Metanephros (tissue), 1 donor: ENCODE measurements around the gene OR4S1. TPM values are rescaled to one million over a fixed set of nuclear protein-coding genes. Genes with fewer than 3 reads are reported as not detected.

ENCODE experiments used
- total RNA-seq: library from RNA; depleted of rRNA; stranded (reverse); fragments of >200 nt; gene quantifications from one replicate; pipeline ENCODE4 v1.2.3, GENCODE V29; 2014

The OR4S1 gene, protein sequence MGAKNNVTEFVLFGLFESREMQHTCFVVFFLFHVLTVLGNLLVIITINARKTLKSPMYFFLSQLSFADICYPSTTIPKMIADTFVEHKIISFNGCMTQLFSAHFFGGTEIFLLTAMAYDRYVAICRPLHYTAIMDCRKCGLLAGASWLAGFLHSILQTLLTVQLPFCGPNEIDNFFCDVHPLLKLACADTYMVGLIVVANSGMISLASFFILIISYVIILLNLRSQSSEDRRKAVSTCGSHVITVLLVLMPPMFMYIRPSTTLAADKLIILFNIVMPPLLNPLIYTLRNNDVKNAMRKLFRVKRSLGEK
- total RNA-seq = not detected

DNA sequence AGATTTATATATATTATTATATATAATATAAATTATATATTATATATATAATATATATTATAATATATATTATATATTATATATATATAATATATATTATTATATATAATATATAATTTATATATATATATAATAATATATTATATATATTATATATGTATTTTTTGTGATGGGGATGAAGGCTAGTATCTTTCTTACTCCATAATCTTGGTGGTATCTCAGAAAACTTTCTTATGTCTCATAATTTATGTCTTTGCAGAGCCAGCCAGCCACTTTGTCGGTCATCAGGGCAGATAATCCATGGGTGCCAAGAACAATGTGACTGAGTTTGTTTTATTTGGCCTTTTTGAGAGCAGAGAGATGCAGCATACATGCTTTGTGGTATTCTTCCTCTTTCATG is at the start of gene OR4S1:
OR4S1 (plus strand) TSS at position 301 of the 400 bp plus-strand sequence; CDS start at position 301, 0 bp downstream.

DNA sequence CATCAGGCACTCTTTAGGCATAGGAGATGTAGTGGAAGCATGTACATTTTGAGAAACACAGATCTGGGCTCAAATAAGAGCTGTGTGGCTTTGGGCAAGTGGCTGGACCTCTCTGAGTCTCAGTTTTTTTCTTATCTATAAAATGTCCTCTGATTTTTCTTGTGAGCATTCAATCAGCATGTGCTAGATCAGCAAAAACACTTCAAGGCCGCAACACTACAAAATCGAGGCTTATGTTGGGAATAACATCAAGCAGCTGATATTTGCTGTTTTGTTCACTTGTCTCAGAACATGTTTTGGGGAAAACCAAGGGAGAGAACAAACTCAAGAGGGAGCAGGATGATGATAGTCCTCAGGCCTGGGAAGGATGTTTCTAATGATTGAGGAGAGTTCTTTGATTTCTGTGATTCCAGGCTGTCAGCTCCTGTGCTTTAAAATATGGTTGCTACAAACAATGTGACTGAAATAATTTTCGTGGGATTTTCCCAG is 42.6 kb upstream of the OR4S1 start, which contains the start of gene OR4X1:
OR4X1 (plus strand) TSS at position 439 of the 489 bp plus-strand sequence; CDS start at position 439, 0 bp downstream.

DNA sequence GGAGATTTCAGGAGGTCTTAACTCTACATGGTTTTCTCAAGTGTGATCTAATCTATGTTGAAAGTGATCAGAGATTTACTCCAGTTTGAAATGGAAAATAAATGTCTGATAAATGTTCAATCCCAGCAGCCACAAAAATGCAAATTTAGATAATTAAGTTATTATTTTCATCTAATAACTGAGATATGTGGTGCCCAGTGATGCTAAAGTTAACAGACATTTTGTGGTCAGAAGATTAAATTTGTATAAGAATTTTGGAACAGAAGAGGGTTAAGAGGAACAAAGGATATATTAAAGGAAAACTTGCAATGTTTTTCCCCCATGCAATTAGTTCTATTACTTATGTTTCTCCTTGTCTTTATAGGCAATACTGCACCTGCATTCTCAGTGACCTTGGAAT is 18.6 kb downstream of the OR4S1 start, which contains the start of gene OR4C3:
OR4C3 (plus strand) TSS at position 301 of the 400 bp plus-strand sequence. CDS start 102 bp downstream, outside the sequence.

Other genes with a start within 250 kb of the OR4S1 start
- gene OR4B1, start 89.4 kb upstream of the OR4S1 start, total RNA-seq = not detected
- gene OR4X2, start 61.1 kb upstream of the OR4S1 start, total RNA-seq = not detected
- not detected for gene OR4X1, start 42.4 kb upstream of the OR4S1 start, total RNA-seq
- gene OR4C3, start 18.7 kb downstream of the OR4S1 start, total RNA-seq = not detected
- gene OR4C5, start 60.2 kb downstream of the OR4S1 start, total RNA-seq = not detected
- gene OR4A47, start 182.6 kb downstream of the OR4S1 start, total RNA-seq = not detected